HG02588 (cell line): Measurements from ENCODE around the gene PPP1R12B.
"Not testable (repeated sequence)": the region's sequence is repeated elsewhere in the genome, so short reads cannot be mapped to it uniquely, and the experiment has no call there.

Experiments used
- ATAC-seq: cut with Tn5 transposase; IDR thresholded peaks from one replicate; pipeline ENCODE4 v1.9.1; 2021; ENCODE audit warnings: mild to moderate bottlenecking, moderate library complexity; ENCODE audit not compliant: unreplicated experiment

Gene PPP1R12B

DNA sequence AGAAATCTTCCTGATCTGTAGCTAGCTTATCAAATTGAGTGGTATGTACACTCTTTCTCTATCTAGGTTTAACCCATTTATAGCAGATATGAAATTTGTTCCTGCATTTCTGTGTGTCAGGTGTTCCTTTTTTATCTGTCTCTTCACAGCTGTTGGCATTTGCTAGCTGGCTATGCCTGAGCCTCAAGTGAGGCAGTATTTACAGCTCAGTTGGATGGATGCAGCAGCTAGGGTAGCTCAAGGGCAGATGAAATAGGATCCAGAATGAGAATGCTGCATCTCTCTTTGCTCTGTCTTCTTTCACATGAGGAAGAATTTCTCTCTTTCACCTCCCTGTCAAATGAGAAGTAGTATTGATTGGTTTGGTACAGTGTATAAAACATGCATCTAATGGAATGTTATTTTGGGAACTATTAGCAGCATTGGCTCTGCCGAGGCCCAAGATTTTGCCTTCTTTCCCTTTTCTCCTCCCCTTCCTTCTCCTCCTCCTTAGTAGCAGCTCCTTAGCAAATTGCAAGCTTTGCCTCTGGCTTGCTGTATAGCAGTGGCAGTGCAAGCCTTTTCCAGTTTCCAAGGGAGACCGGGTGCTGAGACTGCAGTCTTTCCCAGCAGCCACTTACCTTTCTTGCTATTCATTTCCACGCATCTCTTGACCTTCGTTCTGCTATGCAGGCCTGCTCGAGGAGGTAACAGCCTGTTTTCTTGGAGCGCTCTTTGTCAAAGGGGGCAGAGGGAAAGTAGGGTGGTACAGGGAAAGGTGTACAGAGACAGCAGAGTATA, 125.0 kb downstream of the PPP1R12B start:
- ATAC-seq, result not testable (repeated sequence)

- ATAC-seq, result not testable (repeated sequence)
Observed at GRCh38 chr1:202479661-202480060, 131.2 kb downstream of the PPP1R12B start.

GRCh38 chr1:202480640-202481039, 132.1 kb downstream of the PPP1R12B start:
- ATAC-seq, result not testable (repeated sequence)

GRCh38 chr1:202483362-202483761, 134.9 kb downstream of the PPP1R12B start:
- not testable (repeated sequence) for ATAC-seq

- not testable (repeated sequence) for ATAC-seq
Observed at GRCh38 chr1:202484032-202484431, 135.5 kb downstream of the PPP1R12B start.

GRCh38 chr1:202484820-202485219, 136.3 kb downstream of the PPP1R12B start:
- not testable (repeated sequence) for ATAC-seq

GRCh38 chr1:202488178-202488649, 139.7 kb downstream of the PPP1R12B start:
- peak; percentile 68 for ATAC-seq

DNA sequence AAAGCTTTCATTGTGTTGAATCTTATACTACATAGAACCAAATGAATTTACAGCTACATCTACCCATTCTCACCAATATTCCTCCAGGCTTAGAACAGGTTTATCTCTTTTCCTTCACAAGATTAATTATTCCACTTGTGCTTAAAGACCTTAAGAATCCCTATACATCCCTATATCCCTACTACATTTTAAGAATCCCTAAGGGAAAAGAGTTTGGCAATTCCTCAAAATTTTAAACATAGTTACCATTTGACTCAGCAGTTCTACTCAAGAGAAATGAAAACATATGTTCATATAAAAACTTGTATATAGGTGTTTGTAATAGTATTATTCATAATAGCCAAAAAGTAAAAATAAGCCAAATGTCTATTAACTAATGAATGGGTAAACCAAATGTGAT, 140.6 kb downstream of the PPP1R12B start:
- ATAC-seq, result not testable (repeated sequence)

DNA sequence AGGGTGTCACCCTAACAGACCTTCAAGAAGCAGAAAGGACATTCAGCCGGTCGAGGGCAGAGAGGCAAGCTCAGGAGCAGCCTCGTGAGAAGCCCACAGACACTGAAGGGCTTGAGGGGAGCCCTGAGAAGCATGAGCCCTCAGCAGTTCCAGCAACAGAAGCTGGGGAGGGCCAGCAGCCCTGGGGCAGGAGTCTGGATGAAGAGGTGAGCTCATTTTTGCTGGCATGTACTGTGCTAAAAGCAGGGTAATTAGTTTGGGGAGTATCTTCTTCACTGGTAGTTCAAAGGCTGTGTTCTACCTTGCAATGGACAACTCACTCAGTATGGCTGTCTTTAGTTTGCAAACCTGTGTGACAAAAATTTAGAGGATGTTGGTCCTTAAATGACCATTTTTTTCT, 144.6 kb downstream of the PPP1R12B start:
- ATAC-seq, result not testable (repeated sequence)

DNA sequence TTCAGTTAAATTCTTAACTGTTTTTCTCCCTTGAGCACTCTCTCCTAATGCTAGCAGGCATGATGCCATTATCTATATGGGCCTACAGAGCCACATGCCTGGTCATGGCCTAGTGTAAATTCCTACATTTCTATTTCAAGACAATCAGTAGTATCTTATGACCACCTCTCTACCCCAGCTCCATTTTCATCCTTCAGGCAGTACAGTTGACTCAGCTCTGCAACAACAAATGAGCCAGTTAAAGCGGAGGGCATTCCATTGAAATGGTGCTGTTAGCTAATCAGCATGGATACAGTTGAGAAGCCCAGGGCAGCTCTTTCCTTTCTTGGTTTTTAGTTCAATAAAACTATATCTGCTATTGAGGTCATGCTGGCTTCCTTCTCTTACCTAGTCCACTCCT, 150.0 kb downstream of the PPP1R12B start:
- no peak for ATAC-seq

- not testable (repeated sequence) for ATAC-seq
Observed at GRCh38 chr1:202499997-202500396, 151.5 kb downstream of the PPP1R12B start.

DNA sequence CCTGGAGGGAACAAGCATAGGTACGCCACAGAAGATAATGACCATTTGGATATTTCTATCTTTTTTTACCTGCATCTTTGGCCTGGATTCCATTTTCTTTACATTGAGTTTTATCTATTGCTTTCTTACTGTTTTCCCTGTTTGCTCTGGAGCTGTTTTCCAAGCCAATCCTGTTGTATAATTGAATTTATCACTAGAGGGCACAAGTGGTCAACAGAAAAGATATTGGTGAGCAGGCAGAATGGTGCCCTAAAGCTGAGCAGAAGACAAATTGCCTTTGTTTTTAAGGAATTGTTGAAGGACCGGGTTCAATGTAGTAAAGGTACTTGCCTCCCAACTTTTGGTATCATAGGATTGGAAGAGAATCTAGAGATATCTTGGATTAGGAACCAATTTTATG, 152.8 kb downstream of the PPP1R12B start:
- no peak for ATAC-seq

DNA sequence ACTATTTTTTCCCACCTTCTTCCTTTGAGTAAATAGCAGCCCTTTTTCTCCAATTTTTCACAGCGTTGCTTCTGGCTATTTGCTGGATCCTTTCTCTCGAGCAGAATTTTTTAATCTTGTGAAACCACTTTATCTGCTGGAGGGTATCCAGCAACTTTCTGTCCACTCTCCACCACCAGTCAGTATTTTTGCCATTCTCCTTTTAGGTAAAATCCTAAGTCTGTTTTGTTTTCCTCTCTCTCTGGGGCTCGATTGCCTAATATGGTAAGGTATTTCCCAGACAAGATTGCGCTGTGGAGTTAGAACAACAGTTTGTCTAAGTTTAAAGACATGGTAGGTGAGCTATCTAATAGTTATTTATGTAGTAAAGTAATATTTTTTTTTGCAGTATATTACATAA, 156.9 kb downstream of the PPP1R12B start:
- no peak for ATAC-seq

DNA sequence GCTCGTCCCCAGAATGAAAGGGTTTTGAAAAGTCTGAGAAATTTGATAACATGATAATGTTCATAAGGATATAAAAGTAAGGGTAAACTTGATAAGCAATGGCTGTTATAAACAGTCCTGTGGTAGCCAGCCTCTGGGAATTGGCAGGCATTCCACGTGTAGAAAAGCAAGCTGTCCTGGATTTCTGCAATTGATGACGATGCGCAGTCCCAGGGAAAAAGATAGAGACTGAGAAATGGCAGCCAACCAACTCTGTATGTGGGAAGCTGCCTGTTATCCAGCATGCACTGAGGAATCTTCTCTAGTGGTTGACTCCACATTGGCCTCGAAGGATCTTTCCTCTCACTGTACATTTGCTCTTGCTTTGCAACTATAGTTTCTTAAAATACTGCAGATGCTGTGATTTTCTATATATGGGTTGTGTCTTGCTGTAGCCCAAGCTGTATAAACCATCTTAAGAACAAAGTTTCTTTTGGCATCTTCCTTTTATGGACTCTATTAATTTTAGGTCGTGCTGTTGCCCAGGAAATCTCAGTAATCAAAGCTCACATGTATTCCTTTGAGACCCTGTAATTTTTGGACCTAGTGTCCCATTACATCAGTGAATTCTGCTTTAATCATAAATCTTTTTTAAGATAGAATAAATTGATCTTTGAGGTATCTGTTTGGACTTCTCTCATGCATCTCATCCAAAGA, 157.5 kb downstream of the PPP1R12B start:
- ATAC-seq, result not testable (repeated sequence)

DNA sequence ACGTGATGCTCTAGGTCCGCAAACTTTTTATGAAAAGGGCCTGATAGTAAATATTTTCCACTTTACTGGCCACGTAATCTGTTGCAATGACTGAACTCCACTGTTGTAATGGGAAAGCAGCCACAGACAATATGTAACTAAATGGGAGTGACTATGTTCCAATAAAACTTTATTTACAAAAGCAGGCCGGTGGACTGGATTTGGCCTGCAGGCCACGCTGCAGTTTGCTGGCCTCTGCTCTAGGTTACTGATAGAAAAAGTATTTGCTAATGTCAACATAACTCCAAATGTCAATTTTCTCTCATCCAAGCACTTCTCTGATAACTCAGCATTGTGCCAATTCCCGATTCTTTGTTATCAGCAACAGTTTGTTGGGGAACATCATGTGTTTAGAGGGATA, 160.4 kb downstream of the PPP1R12B start:
- not testable (repeated sequence) for ATAC-seq

DNA sequence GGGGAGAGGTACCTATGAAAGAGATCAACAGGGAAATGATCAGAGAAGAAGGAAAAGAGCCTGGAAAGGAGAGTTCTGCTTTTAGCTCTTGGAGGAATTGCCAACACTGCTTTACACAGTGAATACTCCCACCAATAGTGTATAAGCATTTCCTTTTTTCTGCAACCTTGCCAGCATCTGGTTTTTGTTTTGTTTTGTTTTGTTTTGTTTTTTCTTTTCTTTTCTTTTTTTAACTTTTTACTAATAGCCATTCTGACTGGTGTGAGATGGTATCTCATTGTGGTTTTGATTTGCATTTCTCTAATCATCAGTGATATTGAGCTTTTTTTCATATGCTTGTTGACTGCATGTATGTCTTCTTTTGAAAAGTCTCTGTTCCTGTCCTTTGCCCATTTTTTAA, 165.4 kb downstream of the PPP1R12B start:
- ATAC-seq, result peak; percentile 47

DNA sequence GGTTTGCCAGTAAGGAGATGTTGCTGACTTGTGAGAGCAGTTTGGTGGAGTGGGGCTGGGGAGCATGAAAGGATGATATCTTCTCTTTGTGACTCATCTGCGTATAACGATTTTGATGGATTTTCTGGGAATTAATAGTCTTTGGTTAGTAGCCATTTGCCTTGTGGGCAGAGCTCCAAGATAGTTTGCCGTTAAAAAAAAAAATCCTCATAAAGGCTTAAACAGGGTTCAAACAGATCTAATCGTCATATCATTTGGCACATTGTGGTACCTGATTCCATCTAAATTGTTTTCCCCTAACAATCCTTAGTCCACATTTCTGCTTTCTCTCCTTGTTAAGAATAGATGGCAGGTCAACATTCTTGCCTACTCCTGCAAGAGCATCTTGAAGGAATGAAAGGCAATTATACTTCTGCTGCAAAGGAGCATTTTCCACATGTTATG, 168.0 kb downstream of the PPP1R12B start:
- ATAC-seq, result no peak

DNA sequence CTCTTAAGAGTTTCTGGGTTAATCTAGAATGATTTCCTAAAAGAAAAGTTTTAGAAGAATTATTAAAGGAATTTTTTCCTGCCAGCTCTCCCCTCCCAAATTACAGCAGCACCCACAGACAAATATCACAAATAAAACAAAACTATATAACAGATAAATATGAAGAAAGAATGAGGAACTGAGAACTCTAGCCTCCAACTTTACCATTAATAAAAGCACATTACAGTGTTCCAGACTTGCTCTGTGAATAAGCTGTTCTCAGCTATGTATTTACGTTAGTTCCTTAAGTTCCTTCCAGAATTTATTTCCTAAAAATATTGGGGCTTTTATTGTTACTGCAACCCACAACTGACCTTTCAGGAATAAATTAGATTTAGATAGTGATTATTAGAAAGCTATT, 168.6 kb downstream of the PPP1R12B start:
- not testable (repeated sequence) for ATAC-seq

DNA sequence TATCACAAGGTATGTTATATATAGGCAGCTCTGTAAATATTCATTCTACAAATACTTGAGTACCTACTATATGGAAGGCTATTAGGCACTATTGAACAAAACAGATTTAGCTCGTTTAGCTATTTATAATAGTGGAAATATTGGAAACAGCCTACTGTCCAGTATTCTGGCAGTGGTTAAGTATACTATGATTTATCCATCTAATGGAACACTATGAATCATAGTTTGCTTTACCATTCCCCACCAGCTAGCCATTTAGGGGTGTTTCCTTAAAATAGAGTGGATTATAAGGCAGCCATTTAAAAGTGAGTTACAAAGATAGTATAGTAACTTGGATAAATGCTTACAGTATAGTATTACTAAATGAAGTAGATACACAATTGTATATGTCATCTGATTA, 169.7 kb downstream of the PPP1R12B start:
- not testable (repeated sequence) for ATAC-seq

DNA sequence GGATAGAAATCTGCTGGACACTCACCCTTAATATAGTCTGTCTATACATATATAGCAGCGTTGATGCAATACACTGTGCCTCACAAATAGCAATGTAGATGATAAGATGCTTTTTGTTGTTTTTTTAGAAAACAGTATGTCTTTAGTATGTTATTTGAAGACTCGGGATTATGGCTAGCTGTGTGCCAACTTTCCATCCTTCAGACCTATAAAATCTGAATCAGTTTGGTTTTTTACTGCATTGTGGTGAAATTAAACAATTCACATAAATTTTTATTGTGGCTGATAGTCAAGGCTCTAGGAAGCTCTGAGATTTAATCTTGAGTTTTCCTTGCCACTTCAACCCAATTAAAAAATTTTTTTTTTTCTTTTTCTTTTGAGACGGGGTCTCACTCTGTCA, 170.4 kb downstream of the PPP1R12B start:
- not testable (repeated sequence) for ATAC-seq

GRCh38 chr1:202520129-202520856, 171.8 kb downstream of the PPP1R12B start:
- not testable (repeated sequence) for ATAC-seq
